ENCODE measurements around the gene PYDC2.

PYDC2 gene

GRCh38 chr3:191434024-191434423, 26.9 kb upstream of the PYDC2 start:
- no peak overlapping the region for H3K27ac ChIP-seq (replicated peaks)
- H3K4me3 ChIP-seq (replicated peaks; ENCODE audit: insufficient read depth, low read length): no peak overlapping the region
- no peak for DNase-seq (ENCODE audit: low read depth in 1 of 2, low spot score in 1 of 2)
- TF ChIP-seq CTCF (IDR thresholded peaks at IDR 0.05; ENCODE audit: insufficient read depth, low read length) (no peak), REST (IDR thresholded peaks at IDR 0.05; ENCODE audit: insufficient replicate concordance, low read depth) (no peak), SPI1 (IDR thresholded peaks at IDR 0.05; ENCODE audit: borderline replicate concordance, low read depth) (no peak), GABPA (IDR thresholded peaks at IDR 0.05; ENCODE audit: low read depth) (no peak), POLR2AphosphoS5 (IDR thresholded peaks at IDR 0.05; ENCODE audit: low read depth) (no peak)
- H3K27me3 ChIP-seq (ENCODE audit: insufficient read depth, poor library complexity, severe bottlenecking): no peaks in the 10 kb centered on the region

GRCh38 chr3:191435981-191436380, 25.0 kb upstream of the PYDC2 start:
- no peak for DNase-seq (ENCODE audit: low read depth in 1 of 2, low spot score in 1 of 2)
- no peak overlapping the region for H3K27ac ChIP-seq (replicated peaks)
- TF ChIP-seq GABPA (IDR thresholded peaks at IDR 0.05; ENCODE audit: low read depth) (no peak), SPI1 (IDR thresholded peaks at IDR 0.05; ENCODE audit: borderline replicate concordance, low read depth) (peak; percentile 66)
- no peak overlapping the region for H3K4me3 ChIP-seq (replicated peaks; ENCODE audit: insufficient read depth, low read length)
- no peaks in the 10 kb centered on the region for H3K27me3 ChIP-seq (ENCODE audit: insufficient read depth, poor library complexity, severe bottlenecking)

GRCh38 chr3:191438150-191438814, 22.7 kb upstream of the PYDC2 start:
- Histone ChIP-seq H3K4me3 (replicated peaks; ENCODE audit: insufficient read depth, low read length) (no peak overlapping the region), H3K27me3 (ENCODE audit: insufficient read depth, poor library complexity, severe bottlenecking) (no peaks in the 10 kb centered on the region), H3K27ac (replicated peaks) (no peak overlapping the region)
- TF ChIP-seq SPI1 (IDR thresholded peaks at IDR 0.05; ENCODE audit: borderline replicate concordance, low read depth) (no peak), CTCF (IDR thresholded peaks at IDR 0.05; ENCODE audit: insufficient read depth, low read length) (no peak), GABPA (IDR thresholded peaks at IDR 0.05; ENCODE audit: low read depth) (no peak), POLR2AphosphoS5 (IDR thresholded peaks at IDR 0.05; ENCODE audit: low read depth) (no peak), REST (IDR thresholded peaks at IDR 0.05; ENCODE audit: insufficient replicate concordance, low read depth) (no peak)
- no peak for DNase-seq (ENCODE audit: low read depth in 1 of 2, low spot score in 1 of 2)

- no peaks in the 10 kb centered on the region for H3K27me3 ChIP-seq (ENCODE audit: insufficient read depth, poor library complexity, severe bottlenecking)
- no peak for DNase-seq (ENCODE audit: low read depth in 1 of 2, low spot score in 1 of 2)
- TF ChIP-seq REST (IDR thresholded peaks at IDR 0.05; ENCODE audit: insufficient replicate concordance, low read depth): no peak
- TF ChIP-seq POLR2AphosphoS5 (IDR thresholded peaks at IDR 0.05; ENCODE audit: low read depth): no peak
- no peak for TF ChIP-seq SPI1 (IDR thresholded peaks at IDR 0.05; ENCODE audit: borderline replicate concordance, low read depth)
- no peak for TF ChIP-seq CTCF (IDR thresholded peaks at IDR 0.05; ENCODE audit: insufficient read depth, low read length)
- TF ChIP-seq GABPA (IDR thresholded peaks at IDR 0.05; ENCODE audit: low read depth): no peak
These were observed 20.4 kb upstream of the PYDC2 start for GRCh38 chr3:191440532-191440931.

More at GRCh38 chr3:191440532-191440931, 20.4 kb upstream of the PYDC2 start:
- Histone ChIP-seq H3K4me3 (replicated peaks; ENCODE audit: insufficient read depth, low read length) (no peak overlapping the region), H3K27ac (replicated peaks) (no peak overlapping the region)

All from HL-60 (cell line).